ENCODE results near the gene GNB1. TPM values are rescaled to one million over a fixed set of nuclear protein-coding genes. Genes with fewer than 3 reads are reported as not detected.
A peak's percentile ranks its signal among the peaks of the same experiment; 100 is the strongest.
"Not testable (repeated sequence)": the region's sequence is repeated elsewhere in the genome, so short reads cannot be mapped to it uniquely, and the experiment has no call there.

Gene GNB1
- total RNA-seq, 3 donors from 2014 or later (not counting 1 experiment from before 2014, with no cell fraction given): 285 to 304 (median 289) TPM

DNA sequence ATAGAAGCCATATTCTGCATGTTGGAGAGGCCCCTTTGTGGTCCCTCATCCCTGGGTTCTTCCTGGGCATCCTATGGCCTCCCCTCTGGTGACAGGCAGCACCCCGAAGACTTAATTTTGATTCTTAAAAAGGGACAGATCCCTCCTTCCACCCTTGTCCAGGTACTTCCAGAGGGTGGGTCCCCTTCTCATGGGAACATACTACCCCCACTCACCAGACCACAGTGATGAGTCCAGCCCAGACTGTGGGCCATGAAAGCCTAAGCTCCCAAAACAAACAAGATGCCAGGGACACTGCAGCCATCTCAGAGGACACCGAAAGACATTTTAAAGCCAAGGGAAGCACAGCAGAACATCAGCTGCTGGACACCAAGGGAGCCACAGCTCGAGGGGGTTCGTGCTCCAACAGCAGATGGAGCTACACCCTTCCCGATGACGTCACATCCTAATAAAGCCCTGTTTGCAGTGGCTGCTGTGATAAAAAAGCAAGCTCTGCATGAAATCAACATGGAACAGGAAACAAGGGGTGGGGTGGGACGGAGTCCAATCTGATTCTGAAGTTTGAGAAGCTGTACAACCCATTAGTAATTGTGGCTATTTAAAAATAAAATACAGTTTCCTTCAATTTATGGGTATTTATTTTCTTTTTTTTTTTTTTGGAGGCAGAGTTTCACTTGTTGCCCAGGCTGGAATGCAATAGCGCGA lies 32.4 kb downstream of the GNB1 start:
- no peaks in the 10 kb centered on the region for H3K36me3 Mint-ChIP-seq
- no peaks in the 10 kb centered on the region for H3K27me3 Mint-ChIP-seq (ENCODE audit: low read depth in 2 of 2)
- H3K9me3 Mint-ChIP-seq: no peaks in the 10 kb centered on the region
- H3K4me1 ChIP-seq (ENCODE audit: control insufficient read depth, insufficient read depth, low read length): peaks cover 62% of the 10 kb centered on the region
- H3K4me1 Mint-ChIP-seq: peaks cover 64 to 77% of the 10 kb centered on the region in 2 donors
- no peaks in the 10 kb centered on the region for H3K27me3 ChIP-seq (ENCODE audit: control insufficient read depth, insufficient read depth, low read length)
- H3K4me3 Mint-ChIP-seq: peak overlapping the region; percentile 50
- no peaks in the 10 kb centered on the region for H3K36me3 ChIP-seq (ENCODE audit: control insufficient read depth, insufficient read depth, low read length)
- H3K9me3 ChIP-seq (ENCODE audit: control insufficient read depth, insufficient read depth, low read length): no peaks in the 10 kb centered on the region
- TF ChIP-seq, protein P1, sequence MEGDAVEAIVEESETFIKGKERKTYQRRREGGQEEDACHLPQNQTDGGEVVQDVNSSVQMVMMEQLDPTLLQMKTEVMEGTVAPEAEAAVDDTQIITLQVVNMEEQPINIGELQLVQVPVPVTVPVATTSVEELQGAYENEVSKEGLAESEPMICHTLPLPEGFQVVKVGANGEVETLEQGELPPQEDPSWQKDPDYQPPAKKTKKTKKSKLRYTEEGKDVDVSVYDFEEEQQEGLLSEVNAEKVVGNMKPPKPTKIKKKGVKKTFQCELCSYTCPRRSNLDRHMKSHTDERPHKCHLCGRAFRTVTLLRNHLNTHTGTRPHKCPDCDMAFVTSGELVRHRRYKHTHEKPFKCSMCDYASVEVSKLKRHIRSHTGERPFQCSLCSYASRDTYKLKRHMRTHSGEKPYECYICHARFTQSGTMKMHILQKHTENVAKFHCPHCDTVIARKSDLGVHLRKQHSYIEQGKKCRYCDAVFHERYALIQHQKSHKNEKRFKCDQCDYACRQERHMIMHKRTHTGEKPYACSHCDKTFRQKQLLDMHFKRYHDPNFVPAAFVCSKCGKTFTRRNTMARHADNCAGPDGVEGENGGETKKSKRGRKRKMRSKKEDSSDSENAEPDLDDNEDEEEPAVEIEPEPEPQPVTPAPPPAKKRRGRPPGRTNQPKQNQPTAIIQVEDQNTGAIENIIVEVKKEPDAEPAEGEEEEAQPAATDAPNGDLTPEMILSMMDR (IDR thresholded peaks at IDR 0.05): no peak
- no peak overlapping the region for H3K4me3 ChIP-seq (ENCODE audit: low read length)
- DNase-seq (peak in 1 of 2 donors; percentile 73), ATAC-seq (peak in 2 of 3 donors; percentile 43 to 47)
- intact Hi-C loops (cut with micrococcal nuclease): loop anchor here (5.0 kb wide), 1 partner anchor 49 kb away; no protein-coding TSS in a partner anchor
- WGBS (ENCODE audit: insufficient coverage): 35% methylated on average over 7 of the region's 9 CpGs
- H3K27ac ChIP-seq (ENCODE audit: low read length): peak overlapping the region; percentile 28
- H3K27ac Mint-ChIP-seq: peak overlapping the region; percentile 63 to 80

DNA sequence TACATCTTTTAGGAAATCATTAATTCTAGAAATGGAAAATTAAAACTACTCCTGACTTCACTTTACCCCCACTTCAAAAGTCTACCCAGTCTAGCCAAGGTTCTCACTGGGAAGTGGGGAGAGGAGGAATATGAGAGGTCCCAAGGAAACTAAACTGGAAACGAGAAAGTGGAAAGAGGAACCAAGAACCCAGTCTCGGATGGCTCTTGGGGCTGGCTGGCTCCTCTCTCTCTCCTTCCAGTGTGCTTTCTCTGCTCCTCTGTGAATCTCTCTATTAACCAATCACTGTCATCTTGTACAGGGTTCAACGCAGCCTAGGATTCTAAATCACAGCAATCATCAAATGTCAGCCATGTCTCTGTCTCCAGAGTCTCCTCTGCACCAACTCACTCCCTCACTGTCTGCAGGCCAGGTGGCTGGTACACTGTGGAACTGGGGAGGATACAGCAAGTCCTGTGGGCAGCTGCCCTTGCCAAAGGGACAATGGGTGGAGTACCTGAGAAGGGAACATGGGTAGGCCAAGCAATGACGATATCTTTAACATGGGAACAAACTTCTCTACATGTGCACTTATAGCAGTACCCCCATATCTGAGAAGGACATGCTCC lies 33.7 kb downstream of the GNB1 start:
- Mint-ChIP-seq H3K4me3 (no peak overlapping the region), H3K27ac (peak overlapping the region; percentile 63 to 80), H3K36me3 (no peaks in the 10 kb centered on the region), H3K9me3 (no peaks in the 10 kb centered on the region), H3K27me3 (ENCODE audit: low read depth in 2 of 2) (no peaks in the 10 kb centered on the region), H3K4me1 (peaks cover 63 to 77% of the 10 kb centered on the region in 2 donors)
- intact Hi-C loops (cut with micrococcal nuclease): loop anchor here (5.0 kb wide), 1 partner anchor 50 kb away; no protein-coding TSS in a partner anchor
- Histone ChIP-seq H3K9me3 (ENCODE audit: control insufficient read depth, insufficient read depth, low read length) (no peaks in the 10 kb centered on the region), H3K36me3 (ENCODE audit: control insufficient read depth, insufficient read depth, low read length) (no peaks in the 10 kb centered on the region), H3K27ac (ENCODE audit: low read length) (no peak overlapping the region), H3K27me3 (ENCODE audit: control insufficient read depth, insufficient read depth, low read length) (no peaks in the 10 kb centered on the region), H3K4me1 (ENCODE audit: control insufficient read depth, insufficient read depth, low read length) (peaks cover 55% of the 10 kb centered on the region), H3K4me3 (ENCODE audit: low read length) (no peak overlapping the region)
- ATAC-seq (no peak), DNase-seq (no peak)
- TF ChIP-seq, protein P1 (IDR thresholded peaks at IDR 0.05): no peak
- 57% methylated on average over 3 of the region's 4 CpGs for WGBS (ENCODE audit: insufficient coverage)

DNA sequence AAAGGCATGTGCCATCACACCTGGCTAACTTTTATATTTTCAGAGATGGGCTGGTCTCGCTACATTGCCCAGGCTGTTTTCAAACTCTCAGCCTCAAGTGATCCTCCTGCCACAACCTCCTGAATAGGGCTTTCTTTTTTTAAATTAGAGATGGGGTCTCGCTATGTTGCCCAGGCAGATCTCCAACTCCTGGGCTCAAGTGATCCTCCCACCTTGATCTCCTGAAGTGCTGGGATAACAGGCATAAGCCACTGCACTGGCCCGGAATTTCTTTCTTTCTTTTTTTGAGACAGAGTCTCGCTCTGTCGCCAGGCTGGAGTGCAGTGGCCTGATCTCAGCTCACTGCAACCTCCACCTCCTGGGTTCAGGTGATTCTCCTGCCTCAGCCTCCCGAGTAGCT lies 34.7 kb downstream of the GNB1 start:
- 89% methylated on average over 6 of the region's 6 CpGs for WGBS (ENCODE audit: insufficient coverage)
- not testable (repeated sequence) for ATAC-seq; H3K27me3 ChIP-seq (ENCODE audit: control insufficient read depth, insufficient read depth, low read length); H3K36me3 Mint-ChIP-seq; H3K9me3 Mint-ChIP-seq; DNase-seq; H3K9me3 ChIP-seq (ENCODE audit: control insufficient read depth, insufficient read depth, low read length); H3K27me3 Mint-ChIP-seq (ENCODE audit: low read depth in 2 of 2); H3K4me3 ChIP-seq (ENCODE audit: low read length); H3K36me3 ChIP-seq (ENCODE audit: control insufficient read depth, insufficient read depth, low read length); H3K4me3 Mint-ChIP-seq; H3K27ac ChIP-seq (ENCODE audit: low read length)
- intact Hi-C loops (cut with micrococcal nuclease): loop anchor here (5.0 kb wide), 1 partner anchor 51 kb away; no protein-coding TSS in a partner anchor
- H3K4me1 Mint-ChIP-seq: peaks cover 63 to 77% of the 10 kb centered on the region in 2 donors
- peaks cover 44% of the 10 kb centered on the region for H3K4me1 ChIP-seq (ENCODE audit: control insufficient read depth, insufficient read depth, low read length)
- H3K27ac Mint-ChIP-seq: peak overlapping the region; percentile 63 to 80

DNA sequence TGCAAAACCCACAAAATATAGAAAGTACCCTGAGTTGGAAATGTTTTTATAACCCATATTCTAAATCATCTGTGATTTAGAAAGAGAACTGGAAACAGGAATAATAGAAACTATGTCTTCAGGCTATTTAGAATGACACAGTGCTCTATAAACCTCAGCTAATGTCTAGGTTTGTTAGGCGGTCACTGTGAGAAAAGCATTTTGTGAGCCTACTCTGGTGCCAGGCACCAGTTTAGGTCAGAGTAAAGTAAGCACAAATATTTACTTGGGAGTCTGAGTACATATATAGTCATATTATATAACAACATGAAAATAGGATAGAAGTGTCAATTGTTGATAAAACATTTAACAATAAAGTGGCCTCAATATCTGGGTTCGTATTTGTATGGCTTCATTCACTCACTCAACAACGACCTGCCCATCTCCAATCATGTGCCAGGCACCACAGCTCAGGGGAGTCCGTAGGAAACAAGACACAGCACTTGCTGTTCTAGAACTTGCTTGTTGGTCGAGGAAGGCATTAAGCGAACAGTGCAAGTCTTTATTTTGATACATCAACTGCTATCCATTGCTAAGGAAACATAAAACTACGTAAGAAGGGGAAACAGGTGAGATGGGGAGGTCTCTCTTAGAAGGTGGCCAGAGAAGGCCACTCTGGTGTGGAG lies 37.2 kb downstream of the GNB1 start:
- Histone ChIP-seq H3K27ac (ENCODE audit: low read length) (no peak overlapping the region), H3K4me3 (ENCODE audit: low read length) (no peak overlapping the region), H3K36me3 (ENCODE audit: control insufficient read depth, insufficient read depth, low read length) (no peaks in the 10 kb centered on the region), H3K27me3 (ENCODE audit: control insufficient read depth, insufficient read depth, low read length) (no peaks in the 10 kb centered on the region), H3K9me3 (ENCODE audit: control insufficient read depth, insufficient read depth, low read length) (no peaks in the 10 kb centered on the region), H3K4me1 (ENCODE audit: control insufficient read depth, insufficient read depth, low read length) (peaks cover 35% of the 10 kb centered on the region)
- Mint-ChIP-seq H3K36me3 (no peaks in the 10 kb centered on the region), H3K4me1 (peaks cover 67 to 79% of the 10 kb centered on the region in 2 donors), H3K9me3 (no peaks in the 10 kb centered on the region), H3K27me3 (ENCODE audit: low read depth in 2 of 2) (no peaks in the 10 kb centered on the region), H3K4me3 (peak overlapping the region; percentile 6), H3K27ac (peak overlapping the region; percentile 63 to 80)
- TF ChIP-seq, protein P1 (IDR thresholded peaks at IDR 0.05): no peak
- ATAC-seq: no peak
- no peak for DNase-seq
- WGBS (ENCODE audit: insufficient coverage): 73% methylated on average over 6 of the region's 7 CpGs
- intact Hi-C loops (cut with micrococcal nuclease): loop anchor here (2.0 kb wide), 1 partner anchor 17 kb away; no protein-coding TSS in a partner anchor

Measured in natural killer cell (primary cell).